SK-N-SH (cell line): ENCODE measurements around the gene VTCN1.

Experiments used
- POLR2AphosphoS5 ChIP-seq: IDR thresholded peaks from 2 replicates; pipeline ENCODE4 v1.6.1; 2012; ENCODE audit warnings: low read depth, low read length
- RFX5 ChIP-seq: IDR thresholded peaks from 2 replicates; pipeline ENCODE4 v1.6.1; 2012; ENCODE audit warnings: mild to moderate bottlenecking, improper control_type of control experiment, low read length
- SMC3 ChIP-seq: IDR thresholded peaks from 2 replicates; pipeline ENCODE4 v1.6.1; 2012; ENCODE audit warnings: low read depth, low read length, improper control_type of control experiment
- YY1 ChIP-seq: IDR thresholded peaks from 2 replicates; pipeline ENCODE4 v1.4.0; 2012; ENCODE audit warnings: low read depth, mild to moderate bottlenecking
- TF ChIP-seq, protein P1 (sequence below): fragments of 200-600 bp; sonication (generic); IDR thresholded peaks from 2 replicates; pipeline ENCODE4 v1.6.1; 2017; ENCODE audit warnings: antibody characterized with exemption, mild to moderate bottlenecking, moderate library complexity
- TF ChIP-seq, protein P2 (sequence below): IDR thresholded peaks from 2 replicates; pipeline ENCODE4 v1.6.1; 2012; ENCODE audit warnings: mild to moderate bottlenecking, low read depth, low read length, moderate library complexity

GRCh38 chr1:117215019-117215418 is 4.3 kb upstream of the VTCN1 start:
- TF ChIP-seq, protein P1, sequence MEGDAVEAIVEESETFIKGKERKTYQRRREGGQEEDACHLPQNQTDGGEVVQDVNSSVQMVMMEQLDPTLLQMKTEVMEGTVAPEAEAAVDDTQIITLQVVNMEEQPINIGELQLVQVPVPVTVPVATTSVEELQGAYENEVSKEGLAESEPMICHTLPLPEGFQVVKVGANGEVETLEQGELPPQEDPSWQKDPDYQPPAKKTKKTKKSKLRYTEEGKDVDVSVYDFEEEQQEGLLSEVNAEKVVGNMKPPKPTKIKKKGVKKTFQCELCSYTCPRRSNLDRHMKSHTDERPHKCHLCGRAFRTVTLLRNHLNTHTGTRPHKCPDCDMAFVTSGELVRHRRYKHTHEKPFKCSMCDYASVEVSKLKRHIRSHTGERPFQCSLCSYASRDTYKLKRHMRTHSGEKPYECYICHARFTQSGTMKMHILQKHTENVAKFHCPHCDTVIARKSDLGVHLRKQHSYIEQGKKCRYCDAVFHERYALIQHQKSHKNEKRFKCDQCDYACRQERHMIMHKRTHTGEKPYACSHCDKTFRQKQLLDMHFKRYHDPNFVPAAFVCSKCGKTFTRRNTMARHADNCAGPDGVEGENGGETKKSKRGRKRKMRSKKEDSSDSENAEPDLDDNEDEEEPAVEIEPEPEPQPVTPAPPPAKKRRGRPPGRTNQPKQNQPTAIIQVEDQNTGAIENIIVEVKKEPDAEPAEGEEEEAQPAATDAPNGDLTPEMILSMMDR, result no peak
- no peak for TF ChIP-seq POLR2AphosphoS5
- TF ChIP-seq, protein P2, sequence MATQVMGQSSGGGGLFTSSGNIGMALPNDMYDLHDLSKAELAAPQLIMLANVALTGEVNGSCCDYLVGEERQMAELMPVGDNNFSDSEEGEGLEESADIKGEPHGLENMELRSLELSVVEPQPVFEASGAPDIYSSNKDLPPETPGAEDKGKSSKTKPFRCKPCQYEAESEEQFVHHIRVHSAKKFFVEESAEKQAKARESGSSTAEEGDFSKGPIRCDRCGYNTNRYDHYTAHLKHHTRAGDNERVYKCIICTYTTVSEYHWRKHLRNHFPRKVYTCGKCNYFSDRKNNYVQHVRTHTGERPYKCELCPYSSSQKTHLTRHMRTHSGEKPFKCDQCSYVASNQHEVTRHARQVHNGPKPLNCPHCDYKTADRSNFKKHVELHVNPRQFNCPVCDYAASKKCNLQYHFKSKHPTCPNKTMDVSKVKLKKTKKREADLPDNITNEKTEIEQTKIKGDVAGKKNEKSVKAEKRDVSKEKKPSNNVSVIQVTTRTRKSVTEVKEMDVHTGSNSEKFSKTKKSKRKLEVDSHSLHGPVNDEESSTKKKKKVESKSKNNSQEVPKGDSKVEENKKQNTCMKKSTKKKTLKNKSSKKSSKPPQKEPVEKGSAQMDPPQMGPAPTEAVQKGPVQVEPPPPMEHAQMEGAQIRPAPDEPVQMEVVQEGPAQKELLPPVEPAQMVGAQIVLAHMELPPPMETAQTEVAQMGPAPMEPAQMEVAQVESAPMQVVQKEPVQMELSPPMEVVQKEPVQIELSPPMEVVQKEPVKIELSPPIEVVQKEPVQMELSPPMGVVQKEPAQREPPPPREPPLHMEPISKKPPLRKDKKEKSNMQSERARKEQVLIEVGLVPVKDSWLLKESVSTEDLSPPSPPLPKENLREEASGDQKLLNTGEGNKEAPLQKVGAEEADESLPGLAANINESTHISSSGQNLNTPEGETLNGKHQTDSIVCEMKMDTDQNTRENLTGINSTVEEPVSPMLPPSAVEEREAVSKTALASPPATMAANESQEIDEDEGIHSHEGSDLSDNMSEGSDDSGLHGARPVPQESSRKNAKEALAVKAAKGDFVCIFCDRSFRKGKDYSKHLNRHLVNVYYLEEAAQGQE, result no peak
- TF ChIP-seq SMC3, result no peak
- no peak for TF ChIP-seq YY1
- no peak for TF ChIP-seq RFX5
